NCI-H510A (cell line): ENCODE results near the gene MISFA.
"Not testable (repeated sequence)": the region's sequence is repeated elsewhere in the genome, so short reads cannot be mapped to it uniquely, and the experiment has no call there.

ENCODE experiments used
- DNase-seq: peaks from one replicate; lab custom pipeline; 2025; lab: John Stamatoyannopoulos, UW

Gene MISFA

DNA sequence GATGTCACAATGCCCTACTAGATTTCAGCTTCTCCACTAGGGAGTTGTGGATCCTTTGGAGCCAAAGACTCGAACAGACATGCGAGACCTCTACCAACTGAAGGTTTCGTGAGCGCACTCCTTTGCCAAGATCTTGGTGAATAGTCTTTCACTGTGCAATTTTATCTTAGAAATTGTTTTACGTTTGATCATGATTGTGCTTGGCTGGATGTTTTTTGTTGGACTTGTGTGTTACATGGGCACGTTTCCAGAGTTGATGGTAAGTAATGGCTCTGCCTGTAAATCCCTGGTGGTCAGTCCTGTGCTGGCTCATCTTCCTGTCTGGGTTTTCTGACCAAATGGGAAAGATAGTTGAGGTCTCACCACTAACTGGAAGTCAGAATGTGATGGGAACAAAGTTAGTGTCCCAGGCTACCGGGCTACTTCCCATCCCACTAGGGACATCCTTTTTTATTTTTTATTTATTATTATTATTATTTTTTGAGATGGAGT lies at the start of gene MISFA:
TSS of gene MISFA (plus strand) at position 51 of the 492 bp plus-strand sequence. CDS start at position 191, 140 bp downstream.
- DNase-seq = no peak

DNA sequence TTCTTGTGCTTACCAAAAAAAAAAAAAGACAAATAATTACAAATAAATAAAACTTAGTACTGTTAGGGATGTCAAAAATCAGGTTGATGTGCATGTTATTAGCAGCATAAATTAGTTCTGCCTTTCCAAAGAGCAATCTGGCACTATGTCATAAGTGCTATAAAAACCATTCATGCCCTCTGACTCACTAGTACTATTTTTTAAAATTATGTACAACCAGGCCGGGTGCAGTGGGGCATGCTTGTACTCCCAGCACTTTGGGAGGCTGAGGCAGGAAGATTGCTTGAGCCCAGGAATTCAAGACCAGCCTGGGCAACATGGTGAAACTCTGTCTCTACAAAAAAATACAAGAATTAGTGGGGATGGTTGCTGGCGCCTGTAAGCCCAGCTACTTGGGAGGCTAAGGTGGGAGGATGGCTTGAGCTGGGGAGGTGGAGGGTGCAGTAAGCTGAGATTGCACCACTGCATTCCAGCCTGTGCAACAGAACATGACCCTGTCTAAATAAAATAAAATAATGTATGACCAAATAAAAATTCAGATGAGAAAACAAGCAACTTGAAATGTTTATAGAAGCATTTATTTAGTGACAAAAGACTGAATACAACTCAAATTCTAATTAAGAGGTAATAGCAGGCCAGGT lies 36.4 kb upstream of the MISFA start:
- no peak for DNase-seq

DNA sequence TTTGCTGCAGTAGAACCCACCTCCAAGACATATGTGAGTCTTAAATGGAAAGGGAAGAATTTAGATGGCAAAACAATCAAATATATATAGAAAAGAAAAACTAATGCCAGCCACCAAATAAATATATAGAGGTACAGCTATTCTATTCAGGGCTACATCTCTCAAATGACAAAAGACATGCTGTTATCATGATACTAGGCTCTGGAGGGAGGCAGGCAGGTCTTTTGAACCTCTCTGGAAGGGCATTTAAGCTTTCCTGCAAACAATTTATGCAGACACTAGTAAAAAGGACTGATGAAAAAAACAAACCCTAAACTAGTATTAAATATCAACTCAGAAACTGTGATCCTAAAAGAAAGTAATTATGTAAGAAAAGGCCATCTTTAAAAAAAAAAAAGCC lies 35.4 kb upstream of the MISFA start:
- no peak for DNase-seq

DNA sequence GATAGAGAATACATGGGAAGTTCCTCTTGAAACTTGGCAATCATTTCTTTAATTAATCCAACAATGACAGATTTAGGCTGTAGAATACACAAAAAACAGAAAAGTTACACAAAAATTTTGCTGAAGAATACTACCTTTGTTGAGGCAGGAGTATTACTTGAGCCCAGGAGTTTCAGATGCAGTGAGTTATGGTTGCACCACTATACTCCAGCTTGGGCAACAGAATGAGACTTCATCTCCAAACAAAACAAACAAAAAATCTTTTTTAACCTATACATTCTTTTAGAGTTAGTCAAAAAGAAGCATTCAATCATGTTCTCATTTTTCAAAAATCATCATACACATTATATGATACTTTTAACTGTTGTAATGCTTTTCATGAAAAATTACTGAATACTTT lies 33.2 kb upstream of the MISFA start:
- DNase-seq = no peak

DNA sequence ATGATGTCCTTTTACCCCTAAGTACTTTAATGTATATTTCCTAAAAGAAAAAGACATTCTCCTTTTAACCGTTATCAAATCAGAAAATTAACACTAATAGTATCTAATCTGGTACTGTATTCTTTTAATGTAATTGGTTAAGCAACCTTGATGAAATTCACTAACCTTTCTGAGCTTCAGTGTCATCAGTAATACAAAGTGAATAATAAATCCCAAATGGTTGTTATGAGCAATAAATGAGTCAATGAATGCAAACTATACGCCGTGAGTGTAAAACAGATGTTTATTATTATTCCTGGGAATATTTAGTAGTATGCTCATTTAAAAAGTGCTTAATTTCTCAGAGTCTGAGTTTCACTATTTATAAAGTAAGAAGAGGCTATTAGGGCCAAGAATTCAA lies 32.5 kb upstream of the MISFA start:
- no peak for DNase-seq

DNA sequence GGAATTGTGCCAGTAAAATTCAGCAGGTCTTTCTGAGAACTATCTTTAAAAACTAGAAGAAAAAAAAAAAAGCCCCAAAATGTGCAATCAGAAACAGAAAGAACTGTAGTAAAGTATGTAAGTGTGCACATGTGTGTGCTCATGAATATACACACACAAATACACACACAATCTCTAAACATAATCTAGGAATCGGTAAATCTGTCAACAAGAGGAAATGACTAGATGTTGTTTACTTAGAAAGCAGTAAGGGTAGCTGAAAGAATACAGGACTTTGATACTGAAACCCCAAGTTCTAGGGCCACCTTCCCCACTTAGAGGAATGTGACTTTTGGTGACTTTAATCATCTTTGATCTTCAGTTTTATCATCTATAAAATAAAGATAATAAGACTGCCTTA lies 24.2 kb upstream of the MISFA start:
- no peak for DNase-seq

DNA sequence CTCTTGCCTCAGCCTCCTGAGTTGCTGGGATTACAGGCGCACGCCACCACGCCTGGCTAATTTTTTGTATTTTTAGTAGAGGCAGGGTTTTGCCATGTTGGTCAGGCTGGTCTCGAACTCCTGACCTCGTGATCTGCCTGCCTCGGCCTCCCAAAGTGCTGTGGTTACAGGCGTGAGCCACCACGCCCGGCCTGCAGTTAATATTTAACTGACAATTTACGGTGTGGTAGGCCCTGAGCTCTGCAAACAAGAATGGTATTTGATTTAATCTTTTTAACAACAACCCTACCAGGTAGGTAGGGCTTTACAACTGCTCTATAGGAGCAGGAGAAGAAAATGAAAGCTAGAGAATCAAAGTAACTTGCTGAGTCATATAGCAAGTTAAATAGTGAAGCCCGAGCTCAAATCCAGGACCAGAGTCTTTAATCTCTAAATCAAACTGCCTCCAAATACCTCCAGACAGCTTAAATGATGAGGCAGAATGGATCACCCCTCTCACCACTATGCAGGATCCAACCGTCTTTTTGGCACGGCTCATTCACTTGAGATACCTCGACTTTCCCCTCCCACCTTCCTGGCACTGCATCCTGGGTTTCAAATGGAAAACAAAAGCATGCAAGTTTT lies 20.5 kb upstream of the MISFA start:
- DNase-seq = no peak

DNA sequence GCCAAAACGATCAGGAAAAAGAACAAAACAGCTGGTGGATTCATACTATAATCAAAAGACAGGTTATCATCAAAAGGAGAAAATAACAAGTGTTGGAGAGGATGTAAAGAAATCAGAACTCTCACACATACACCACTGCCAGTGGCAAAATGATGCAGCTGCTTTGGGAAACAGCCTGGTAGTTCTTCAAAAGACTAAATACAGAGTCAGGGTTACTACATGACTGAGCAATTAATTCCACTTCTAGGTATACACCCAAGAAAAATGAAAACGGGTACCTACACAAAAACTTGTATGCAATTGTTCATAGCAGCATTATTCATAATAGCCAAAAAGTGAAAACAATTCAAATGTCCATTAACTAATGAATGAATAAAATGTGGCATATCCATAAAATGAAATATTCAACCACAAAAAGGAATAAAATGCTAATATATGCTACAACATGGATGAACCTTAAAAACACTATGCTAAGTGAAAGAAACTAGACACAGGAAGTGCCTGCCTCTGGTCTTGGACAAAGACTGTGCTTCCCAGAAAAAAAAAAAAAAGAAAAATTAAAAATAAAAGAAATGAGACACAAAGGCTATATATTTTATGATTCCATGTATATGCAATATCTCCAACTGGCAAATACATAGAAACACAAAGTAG lies 19.3 kb upstream of the MISFA start:
- DNase-seq = no peak

DNA sequence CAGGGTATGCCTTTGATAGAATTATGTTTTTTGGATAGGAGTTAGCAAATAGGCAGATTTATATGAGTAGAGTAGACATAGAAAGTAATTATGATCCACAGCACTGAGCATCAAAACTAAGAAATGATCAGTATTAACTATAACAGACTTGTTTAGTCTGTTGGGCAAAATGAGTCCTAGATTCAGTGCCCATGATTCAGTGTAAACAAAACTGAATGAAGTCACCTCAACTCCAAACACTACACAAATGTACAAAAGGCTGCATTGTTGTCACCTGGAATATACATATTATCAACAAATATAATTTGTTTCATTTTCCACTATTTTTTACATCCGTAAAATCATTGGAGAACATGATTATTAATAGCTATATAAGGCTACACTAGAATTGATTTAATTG lies 17.8 kb upstream of the MISFA start:
- DNase-seq = no peak

DNA sequence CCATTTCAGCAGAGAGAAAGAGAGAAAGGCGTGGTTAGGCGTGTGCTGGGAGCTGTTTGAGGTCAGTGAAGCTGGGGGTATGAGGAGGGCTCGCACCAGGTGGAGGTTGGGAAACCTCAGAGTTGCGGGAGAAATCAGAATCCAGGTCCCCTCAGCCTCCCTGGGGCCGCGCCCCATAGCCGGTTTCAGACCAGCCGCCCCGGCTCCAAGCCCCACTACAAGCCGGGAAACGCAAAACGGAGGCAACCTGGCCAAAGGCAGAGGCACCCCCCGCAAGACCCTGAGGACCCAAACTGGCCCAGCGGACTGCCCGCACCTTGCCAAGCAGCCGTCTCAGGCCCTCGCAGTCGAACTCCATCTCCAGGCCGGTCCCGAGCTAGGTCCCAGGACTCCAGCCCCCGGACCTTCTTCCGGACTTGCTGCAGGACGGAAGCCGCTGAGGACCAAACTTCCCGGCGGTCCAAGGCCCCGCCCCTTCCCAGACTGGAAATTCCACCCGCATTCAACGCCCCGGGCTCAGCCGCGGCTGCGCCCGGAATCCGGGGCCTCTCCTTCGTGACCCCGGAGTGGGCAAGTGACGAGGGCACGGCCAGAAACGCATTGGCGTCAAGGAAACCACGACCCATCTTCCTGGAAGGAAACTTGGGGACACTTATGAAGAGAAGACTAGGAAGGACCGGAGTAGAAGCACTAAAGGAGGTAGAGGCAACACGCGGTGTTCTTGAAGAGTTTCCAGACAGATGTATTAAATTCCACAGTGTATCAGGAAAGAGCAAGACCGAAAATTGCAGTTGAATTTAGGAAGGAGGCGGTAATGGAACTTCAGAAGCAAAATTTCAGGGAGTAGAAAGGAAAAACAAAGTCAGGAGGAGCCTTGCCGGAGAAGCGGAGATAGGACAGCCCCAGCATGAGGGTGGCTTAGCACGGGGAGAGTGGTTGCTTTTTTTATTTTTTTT lies 11.0 kb upstream of the MISFA start, which contains the start of gene UEVLD:
TSS of gene UEVLD (minus strand) at position 438 of the 956 bp plus-strand sequence. CDS start at position 358, 80 bp downstream.
- DNase-seq = peak; percentile 65

DNA sequence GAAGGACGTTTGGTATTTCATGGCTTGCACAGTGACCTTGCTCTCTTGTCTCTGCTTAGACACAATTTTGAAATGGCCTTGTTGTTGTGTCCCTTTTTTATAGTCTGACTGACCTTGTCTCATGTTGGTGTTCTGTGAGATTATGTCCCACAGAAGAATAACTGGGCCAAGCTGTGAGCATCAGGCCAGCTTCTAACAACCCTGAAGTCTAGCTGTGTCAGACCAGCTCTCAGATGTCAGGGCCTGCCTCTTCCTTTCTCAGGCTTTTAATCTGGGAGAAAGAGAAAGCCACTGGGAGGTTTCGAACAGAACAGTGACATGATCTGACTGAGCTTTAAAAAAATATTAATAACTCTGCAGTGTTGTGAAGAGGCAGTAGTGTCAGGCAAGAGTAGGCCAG lies 9.0 kb upstream of the MISFA start:
- DNase-seq = no peak

DNA sequence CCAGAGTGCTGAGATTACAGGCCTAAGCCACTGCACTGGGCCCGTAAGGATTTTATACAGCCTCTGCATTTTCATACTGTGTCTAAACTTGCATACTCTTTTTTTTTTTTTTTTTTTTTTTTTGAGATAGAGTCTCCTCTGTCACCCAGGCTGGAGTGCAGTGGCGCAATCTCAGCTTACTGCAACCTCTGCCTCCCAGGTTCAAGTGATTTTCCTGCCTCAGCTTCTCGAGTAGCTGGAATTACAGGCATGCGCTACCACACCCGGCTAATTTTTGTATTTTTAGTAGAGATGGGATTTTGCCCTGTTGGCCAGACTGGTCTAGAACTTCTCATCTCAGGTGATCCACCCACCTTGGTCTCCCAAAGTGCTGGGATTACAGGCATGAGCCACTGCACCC lies 5.5 kb upstream of the MISFA start:
- not testable (repeated sequence) for DNase-seq

DNA sequence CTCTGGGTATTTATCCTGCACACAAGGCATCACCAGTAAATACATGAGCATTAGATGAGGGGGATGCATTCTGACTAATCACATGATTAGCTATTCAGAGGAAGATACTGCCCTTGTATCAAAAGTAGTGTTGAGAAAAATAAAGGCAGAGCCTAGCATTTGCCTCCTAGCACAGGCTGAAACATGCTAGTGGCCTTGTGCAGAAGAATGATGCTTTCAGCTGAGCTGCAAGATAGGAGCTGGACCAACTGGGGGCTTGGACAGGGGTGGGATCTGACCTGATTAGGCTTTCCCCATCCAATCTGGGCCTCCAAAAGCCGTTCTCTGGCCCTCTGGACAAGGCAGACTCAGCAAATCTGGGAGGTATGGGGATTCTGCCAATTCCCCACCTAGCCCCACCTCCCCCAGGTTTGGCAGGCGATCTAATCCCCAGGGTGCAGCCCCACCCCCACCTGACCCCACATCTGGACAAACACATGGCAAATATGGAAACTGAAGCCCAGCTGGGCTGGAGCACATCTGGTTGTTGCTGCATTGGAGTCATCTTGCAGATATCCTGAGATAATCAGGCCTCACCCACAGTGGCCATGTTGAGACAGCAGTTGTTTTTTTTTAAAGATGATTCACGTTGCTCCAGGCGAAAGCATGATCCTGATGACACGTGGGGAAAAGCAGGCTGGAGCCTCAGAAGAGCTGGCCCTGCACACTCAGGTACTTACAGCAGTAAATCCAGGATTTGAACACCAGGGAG lies 4.4 kb upstream of the MISFA start:
- no peak for DNase-seq

DNA sequence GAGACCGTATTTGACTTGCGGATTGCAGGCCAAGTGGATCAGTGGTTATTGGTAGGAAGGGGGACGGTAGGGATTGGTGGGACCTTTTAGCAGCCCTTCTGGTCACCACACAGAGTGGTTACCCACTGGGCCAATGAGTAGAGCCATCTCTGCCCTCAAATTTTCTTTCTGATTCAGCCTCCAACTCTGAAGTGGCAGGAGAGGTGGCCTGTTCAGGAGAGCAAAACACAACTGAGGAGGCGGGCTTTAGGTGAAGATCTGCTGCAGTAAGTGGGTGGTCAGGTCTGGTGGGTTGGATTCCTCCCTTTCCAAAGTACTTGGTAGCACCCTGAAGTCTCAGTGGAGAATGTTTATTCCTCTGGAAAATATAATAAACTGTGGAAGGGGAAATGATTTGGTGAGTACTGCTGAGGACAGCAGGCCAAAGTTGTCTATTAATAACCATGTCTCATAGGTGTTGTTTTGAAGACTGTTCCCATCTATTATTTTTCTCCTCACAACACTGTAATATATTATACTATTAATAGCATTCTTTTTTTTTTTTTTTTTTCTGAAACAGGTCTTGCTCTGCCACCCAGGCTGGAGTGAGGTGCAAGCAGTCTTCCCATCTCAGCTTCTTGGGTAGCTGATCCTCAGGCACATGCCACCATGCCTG lies 1.5 kb downstream of the MISFA start:
- no peak for DNase-seq

DNA sequence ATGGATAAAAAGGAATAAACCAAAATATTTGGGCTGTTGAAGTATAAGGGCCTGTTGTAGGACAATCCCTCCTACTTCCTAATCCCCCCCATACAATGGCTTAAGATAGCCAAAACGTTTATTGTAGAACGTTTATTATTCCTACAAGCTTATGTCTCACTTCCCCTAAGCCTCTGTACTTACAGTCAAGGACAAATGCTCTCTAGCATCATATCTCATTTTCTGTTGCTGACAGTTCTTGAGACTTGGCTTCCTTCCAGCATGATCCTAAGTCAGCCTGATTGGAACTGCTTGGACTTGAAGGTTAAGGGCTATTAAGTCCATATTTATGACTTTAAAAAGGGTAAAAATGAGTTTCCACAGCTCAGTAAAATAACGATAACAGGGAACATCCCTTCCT lies 8.8 kb downstream of the MISFA start:
- no peak for DNase-seq

DNA sequence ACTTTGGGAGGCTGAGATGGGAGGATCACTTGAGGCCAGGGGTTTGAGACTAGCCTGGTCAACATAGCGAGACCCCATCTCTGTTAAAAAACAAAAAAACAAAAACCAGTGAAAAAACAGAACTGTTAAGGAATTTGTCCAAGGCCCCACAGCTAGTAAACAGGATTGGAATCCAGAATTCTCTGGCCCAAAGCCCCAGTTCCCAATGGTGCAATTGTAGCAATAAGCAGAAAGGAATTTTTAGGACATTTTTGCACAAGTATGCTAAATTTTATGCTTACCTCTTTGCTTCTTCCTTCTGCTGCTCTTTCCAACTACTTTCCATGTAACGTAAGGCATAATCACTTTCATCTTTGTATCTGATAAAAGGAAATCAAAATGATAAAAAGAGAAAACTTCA lies 11.6 kb downstream of the MISFA start:
- no peak for DNase-seq

DNA sequence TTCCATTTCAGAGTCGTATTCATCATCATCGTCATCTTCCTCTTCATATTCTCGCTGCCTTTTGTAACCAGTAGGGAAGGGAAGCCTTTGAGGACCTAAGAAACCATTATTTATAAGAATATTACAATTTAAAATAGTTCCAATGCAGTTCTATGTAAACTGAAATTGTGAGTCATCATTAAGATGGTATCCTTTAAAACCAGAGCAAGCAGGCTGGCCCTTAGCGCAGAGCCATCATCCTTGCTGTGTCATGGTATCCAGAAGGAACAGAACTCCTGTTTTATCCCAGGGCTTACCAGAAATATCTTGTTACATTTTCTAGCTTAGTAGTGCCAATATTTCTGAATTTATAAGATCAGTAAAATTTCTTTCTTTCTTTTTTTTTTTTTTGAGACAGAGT lies 12.8 kb downstream of the MISFA start:
- no peak for DNase-seq

DNA sequence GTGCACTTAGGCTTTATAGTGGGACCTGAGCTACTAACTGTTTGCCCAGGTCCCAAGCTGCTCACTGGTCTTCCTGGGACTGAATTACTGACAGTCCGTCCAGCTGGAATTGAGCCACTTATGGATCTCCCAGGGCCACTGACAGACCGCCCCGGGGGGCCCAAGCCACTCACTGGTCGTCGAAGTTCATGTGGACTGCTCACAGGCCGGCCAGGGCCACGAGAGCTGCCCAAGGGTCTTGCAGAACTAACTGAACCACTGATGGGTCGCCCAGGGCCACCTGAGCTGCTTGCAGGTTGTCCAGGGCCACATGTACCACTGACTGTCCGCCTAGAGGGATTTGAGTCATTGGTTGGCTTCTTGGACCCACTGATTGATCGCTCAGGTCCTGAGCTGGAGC lies 15.1 kb downstream of the MISFA start:
- no peak for DNase-seq

DNA sequence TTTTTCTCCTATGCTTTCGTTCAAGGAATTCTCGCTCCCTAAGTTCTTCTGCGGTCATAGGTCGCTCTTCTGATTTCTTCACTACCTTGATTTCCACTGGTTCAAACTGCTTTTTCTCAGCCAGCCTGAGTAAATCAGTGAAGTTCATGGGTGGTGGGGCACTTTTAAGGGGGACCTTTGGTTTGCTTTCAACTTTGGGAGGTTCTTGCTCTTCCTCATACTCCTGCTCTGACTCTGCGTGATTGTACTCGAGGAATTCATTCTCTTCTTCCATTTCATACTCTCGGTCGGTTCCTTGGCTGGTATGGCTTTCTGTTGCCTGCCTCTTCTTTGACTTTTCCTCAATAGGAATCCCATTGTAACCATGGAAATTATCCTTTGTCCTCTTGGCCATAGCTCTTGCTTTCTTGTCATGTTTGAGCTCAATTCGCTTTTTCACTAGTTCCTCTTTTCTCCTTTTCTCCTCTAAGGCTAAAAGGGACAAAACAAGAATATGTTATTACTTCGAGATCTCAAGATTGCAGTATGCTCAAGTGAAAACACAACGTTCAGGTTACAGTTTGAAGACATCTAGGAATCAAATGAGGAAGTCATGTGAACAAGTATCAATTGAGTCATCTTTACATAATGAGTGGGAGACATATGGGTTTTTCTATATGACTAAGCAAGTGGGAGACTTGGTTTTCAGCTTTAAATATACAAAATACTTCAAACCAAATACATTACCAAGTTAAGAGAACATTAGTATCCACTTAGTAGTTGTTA lies 16.2 kb downstream of the MISFA start:
- DNase-seq = no peak

DNA sequence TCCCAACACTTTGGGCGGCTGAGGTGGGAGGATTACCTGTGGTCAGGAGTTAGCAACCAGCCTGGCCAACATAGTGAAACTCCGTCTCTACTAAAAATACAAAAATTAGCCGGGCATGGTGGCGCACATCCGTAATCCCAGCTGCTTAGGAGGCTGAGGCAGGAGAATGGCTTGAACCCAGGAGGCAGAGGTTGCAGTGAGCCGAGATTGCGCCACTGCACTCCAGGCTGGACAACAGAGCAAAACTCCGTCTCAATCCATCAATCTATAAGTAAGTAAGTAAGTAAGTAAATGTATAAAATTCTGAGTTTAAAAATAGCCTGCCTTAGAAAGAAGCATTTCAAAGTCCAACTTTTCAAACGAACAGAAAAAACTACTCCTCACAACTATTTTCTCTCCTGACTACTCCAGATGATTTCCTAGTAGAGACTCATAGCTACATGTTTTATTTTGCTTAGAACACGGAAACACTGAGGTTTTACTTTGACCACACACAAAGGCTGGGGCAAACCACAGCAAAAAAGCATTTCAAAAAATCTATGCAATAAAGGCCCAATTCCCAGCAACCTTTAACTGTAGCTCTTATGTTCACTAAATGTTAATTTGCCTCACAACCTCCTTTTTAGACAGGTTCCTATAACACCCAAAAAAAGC lies 18.2 kb downstream of the MISFA start:
- no peak for DNase-seq
